Cortex of kidney (tissue), 1 donor: ENCODE data around the gene MTHFSD.

Experiments
- DNase-seq: peaks from one replicate; lab custom pipeline; 2025; lab: John Stamatoyannopoulos, UW

MTHFSD gene

GRCh38 chr16:86530251-86531190 lies 24.5 kb downstream of the MTHFSD start:
- DNase-seq, result no peak

GRCh38 chr16:86529160-86529559 lies 25.9 kb downstream of the MTHFSD start:
- DNase-seq, result no peak

GRCh38 chr16:86528061-86528929 lies 26.7 kb downstream of the MTHFSD start:
- DNase-seq, result no peak

- DNase-seq, result no peak
Observed at GRCh38 chr16:86527366-86527765, 27.7 kb downstream of the MTHFSD start.

GRCh38 chr16:86525696-86526095 lies 29.3 kb downstream of the MTHFSD start:
- no peak for DNase-seq

- DNase-seq, result no peak
Observed at GRCh38 chr16:86524029-86524428, 31.0 kb downstream of the MTHFSD start.

- no peak for DNase-seq
Observed at GRCh38 chr16:86523166-86523740, 31.8 kb downstream of the MTHFSD start.

- no peak for DNase-seq
Observed at GRCh38 chr16:86522634-86523033, 32.4 kb downstream of the MTHFSD start.

GRCh38 chr16:86521236-86522197 lies 33.5 kb downstream of the MTHFSD start:
- DNase-seq, result no peak

GRCh38 chr16:86520317-86521210 lies 34.5 kb downstream of the MTHFSD start:
- no peak for DNase-seq

GRCh38 chr16:86519649-86520316 lies 35.3 kb downstream of the MTHFSD start:
- DNase-seq, result no peak

- no peak for DNase-seq
Observed at GRCh38 chr16:86519007-86519648, 35.9 kb downstream of the MTHFSD start.

GRCh38 chr16:86517652-86518258 lies 37.3 kb downstream of the MTHFSD start:
- no peak for DNase-seq

GRCh38 chr16:86517033-86517432 lies 38.0 kb downstream of the MTHFSD start:
- DNase-seq, result no peak

- no peak for DNase-seq
Observed at GRCh38 chr16:86516623-86517003, 38.4 kb downstream of the MTHFSD start.

GRCh38 chr16:86515777-86516622 lies 39.0 kb downstream of the MTHFSD start:
- no peak for DNase-seq

GRCh38 chr16:86515413-86515776 lies 39.6 kb downstream of the MTHFSD start:
- DNase-seq, result no peak
